Smooth muscle cell of the brain vasculature (primary cell): ENCODE measurements around the gene ECI1.

Experiments
- DNase-seq: peaks from one replicate; pipeline ENCODE4 v3.0.0-alpha.2; 2012; ENCODE audit warnings: low read depth, low spot score

The ECI1 gene

GRCh38 chr16:2196162-2196980 lies 55.0 kb downstream of the ECI1 start, which contains the start of gene CASKIN1:
TSS of gene CASKIN1 (minus strand) at chr16:2196605. CDS start at chr16:2196432, 173 bp downstream.
- DNase-seq, result no peak

- no peak for DNase-seq
These were observed 55.8 kb downstream of the ECI1 start for GRCh38 chr16:2195322-2196161.

GRCh38 chr16:2194852-2195321 lies 56.5 kb downstream of the ECI1 start:
- DNase-seq, result no peak

GRCh38 chr16:2194166-2194834 lies 57.1 kb downstream of the ECI1 start:
- no peak for DNase-seq

GRCh38 chr16:2191446-2191706 lies 60.0 kb downstream of the ECI1 start:
- DNase-seq, result no peak

GRCh38 chr16:2190659-2191445 lies 60.5 kb downstream of the ECI1 start:
- no peak for DNase-seq

- DNase-seq, result no peak
These were observed 61.3 kb downstream of the ECI1 start for GRCh38 chr16:2190002-2190658.
